ENCODE results near the gene WNT10A.

DNA sequence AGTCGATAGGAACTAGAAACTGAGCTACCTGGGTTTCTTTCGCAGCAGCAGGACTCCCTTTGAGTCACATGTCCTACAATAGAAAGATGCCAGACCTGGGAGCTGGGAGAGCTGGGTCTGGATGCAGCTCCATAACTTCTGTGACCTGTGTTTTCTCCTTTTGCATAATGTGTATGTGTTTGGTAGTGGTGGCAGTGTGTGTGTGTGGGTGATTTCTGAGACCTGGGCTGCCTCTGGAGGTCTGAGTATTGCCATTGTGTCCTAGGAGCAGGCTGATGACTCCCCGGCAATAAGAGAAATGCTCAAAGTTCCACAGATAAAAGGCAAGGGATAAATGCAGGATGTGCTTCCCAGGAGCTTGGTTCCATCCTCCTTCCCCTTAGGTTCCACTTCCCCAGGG lies 6.4 kb downstream of the WNT10A start:
- TF ChIP-seq, protein P1, sequence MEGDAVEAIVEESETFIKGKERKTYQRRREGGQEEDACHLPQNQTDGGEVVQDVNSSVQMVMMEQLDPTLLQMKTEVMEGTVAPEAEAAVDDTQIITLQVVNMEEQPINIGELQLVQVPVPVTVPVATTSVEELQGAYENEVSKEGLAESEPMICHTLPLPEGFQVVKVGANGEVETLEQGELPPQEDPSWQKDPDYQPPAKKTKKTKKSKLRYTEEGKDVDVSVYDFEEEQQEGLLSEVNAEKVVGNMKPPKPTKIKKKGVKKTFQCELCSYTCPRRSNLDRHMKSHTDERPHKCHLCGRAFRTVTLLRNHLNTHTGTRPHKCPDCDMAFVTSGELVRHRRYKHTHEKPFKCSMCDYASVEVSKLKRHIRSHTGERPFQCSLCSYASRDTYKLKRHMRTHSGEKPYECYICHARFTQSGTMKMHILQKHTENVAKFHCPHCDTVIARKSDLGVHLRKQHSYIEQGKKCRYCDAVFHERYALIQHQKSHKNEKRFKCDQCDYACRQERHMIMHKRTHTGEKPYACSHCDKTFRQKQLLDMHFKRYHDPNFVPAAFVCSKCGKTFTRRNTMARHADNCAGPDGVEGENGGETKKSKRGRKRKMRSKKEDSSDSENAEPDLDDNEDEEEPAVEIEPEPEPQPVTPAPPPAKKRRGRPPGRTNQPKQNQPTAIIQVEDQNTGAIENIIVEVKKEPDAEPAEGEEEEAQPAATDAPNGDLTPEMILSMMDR (IDR thresholded peaks at IDR 0.05): no peak
- no peak for TF ChIP-seq POLR2A (IDR thresholded peaks at IDR 0.05)
